Muscle of arm (tissue), 12 donors: Measurements from ENCODE around the gene ATRIP. TPM values are rescaled to one million over a fixed set of nuclear protein-coding genes. Genes with fewer than 3 reads are reported as not detected.
"Not testable (repeated sequence)": the region's sequence is repeated elsewhere in the genome, so short reads cannot be mapped to it uniquely, and the experiment has no call there.

Source experiments
- DNase-seq: peaks from one replicate; pipeline ENCODE4 v3.0.0-alpha.2; 2013
- polyA plus RNA-seq, 12 donors: library from polyadenylated mRNA; unstranded; fragments of 120-200 nt; gene quantifications; one replicate each; pipeline ENCODE4 v1.2.1, GENCODE V29; 2013; ENCODE audit not compliant: insufficient read length in 12 of 12

Gene ATRIP
- polyA plus RNA-seq, 12 donors, result 7.4 to 13.6 (median 8.7) TPM; not detected in 1

DNA sequence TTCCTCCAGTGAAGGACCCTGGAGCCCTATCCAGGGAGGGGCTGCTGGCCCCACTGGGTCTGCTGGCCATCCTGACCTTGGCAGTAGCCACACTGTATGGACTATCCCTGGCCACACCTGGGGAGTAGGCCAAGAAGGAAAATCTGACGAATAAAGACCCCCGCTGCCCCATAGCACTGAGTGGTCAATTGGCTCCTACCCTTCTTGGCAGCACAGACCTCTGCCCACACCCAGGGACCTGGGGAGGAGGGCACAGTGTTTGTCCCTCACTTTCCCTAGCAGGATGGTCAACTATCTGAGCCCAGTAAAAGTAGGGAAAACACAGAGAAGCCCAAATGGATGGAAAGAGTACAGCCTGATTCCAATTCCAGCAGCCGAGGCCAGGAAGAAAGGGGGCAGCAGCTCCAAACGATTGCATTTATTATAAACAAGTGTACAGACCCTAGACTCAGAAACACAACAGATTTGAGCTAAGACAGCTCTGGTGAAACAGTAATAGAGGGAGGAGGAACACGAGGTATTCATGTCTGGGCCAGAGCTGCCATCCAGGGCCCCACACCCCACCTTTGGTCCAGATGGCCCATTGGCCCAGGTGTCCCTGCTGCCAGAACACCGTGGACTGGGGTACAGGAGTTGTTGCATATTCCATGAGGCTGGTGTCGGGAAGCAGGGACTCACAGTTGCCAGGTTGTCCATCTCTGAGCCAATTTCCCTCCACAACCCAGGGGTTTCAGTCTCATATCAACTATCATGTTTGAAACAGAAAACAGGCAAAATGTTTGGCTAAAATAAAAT is 21.1 kb downstream of the ATRIP start:
- DNase-seq, result no peak

- DNase-seq, result no peak
Observed at GRCh38 chr3:48468329-48468731, 21.8 kb downstream of the ATRIP start.

GRCh38 chr3:48469046-48469915 is 22.7 kb downstream of the ATRIP start:
- no peak for DNase-seq

GRCh38 chr3:48470286-48470685 is 23.7 kb downstream of the ATRIP start:
- no peak for DNase-seq

- no peak for DNase-seq
Observed at GRCh38 chr3:48472673-48472922, 26.1 kb downstream of the ATRIP start.

GRCh38 chr3:48472923-48473616 is 26.5 kb downstream of the ATRIP start:
- DNase-seq, result peak; percentile 84

- DNase-seq, result no peak
Observed at GRCh38 chr3:48473617-48473952, 27.0 kb downstream of the ATRIP start.

- not testable (repeated sequence) for DNase-seq
Observed at GRCh38 chr3:48474031-48474430, 27.5 kb downstream of the ATRIP start.

DNA sequence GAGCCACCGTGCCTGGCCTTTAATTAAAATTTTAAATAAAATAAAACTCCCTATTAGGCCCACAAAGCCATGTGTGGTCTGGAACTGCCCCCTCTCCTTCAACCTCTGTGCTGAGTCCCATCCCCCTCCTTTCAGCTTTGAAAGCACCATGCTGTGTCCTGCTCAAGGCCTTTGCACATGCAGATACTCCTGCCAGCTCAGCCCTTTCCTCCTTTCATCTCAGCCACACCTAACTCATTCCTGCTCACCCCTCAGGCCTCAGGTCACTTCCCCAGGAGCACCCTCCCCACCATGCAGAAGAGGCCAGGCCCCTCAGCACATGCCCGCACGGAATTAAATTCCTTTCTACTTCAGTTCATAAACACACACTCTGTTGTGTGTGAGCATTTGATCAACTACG is 28.1 kb downstream of the ATRIP start:
- no peak for DNase-seq

DNA sequence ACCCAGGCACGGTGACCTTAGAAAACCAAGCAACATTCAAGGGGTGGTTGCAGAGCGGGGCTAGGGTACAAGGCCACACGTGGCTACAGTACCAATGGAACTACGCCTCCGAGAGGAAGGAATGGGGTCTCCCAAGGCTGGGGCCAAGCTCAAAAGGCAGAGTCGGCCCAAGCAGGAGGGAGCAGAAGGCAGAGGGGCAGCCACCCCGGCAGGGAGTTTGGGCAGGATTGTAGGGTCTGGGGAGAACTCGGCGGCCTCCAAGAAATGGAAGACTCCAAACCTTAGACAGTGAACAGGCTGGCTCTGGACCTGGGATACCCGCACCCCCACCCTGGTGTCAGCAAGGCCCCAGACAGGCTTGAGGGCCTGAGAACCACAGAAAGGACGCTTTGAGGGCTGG is 28.7 kb downstream of the ATRIP start:
- no peak for DNase-seq

DNA sequence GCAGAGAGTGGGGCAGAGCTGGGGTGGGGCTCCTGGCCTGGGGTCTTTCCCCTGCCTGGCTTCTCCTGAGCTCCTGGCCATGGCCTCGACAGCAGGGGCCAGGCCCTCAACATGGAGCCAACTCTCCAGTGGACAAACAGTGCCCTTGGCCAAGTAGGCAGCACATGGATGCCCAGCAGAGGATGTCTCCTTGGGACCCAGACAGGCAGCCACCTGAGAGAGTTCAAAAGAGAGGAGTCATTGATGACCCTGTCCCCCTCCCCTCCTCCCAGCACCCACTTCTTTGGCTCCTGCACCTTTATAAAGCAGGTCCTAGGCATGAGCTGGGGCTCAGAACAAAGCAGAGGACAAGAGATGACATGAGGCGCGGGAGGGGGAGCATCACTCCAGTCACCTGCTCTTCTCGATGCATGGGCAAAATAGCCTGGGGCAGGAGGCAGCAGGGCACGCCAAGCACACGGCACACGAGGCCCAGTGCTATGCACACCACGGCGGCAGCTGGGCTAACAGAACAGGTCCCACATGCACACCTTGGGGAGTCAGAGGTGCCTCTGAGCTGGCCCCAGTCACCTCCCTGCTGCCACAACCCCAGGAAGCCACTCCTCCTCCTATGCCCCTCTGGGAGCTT is 30.0 kb downstream of the ATRIP start:
- DNase-seq, result no peak

- no peak for DNase-seq
Observed at GRCh38 chr3:48477959-48478520, 31.5 kb downstream of the ATRIP start.

DNA sequence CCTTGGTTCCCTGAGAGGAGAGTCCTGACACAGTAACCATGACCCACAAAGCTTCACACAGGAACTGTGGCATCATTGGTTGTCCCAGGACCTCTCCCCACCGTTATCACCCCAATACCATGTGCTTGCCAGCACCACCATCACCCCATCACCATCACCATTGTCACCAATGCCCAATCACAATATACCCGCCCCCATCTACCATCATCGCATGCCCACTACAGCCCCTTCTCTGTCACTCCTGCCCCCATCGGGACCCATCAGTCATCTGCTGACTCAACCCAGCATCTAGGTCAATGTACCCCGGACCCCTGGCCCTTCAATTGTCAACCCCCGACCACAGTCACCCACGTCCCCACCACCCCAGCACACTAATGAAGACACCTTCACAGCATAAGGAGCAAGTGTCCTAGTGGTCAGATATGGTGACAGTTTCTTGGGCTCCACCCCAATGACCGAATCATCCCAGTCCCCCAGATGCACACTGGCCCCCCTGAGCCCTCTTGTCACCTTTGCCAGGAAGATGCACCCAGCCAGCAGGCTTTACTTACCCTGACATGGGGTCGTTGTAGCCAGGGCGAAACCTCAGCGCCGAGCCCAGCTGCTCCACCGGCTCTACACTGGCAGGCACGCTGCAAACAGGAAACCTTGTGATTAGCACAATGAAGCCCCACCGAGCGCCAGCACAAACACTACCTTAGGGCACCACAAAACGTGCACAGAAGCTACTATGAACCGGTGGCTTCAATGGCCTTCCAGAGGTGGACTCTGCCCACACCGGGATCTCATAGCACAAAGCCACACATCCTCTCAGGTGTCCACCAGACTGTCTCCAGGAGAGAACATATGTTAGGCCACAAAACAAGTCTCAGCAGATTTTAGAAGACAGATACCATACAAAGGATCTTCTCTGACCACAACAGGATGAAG is 32.4 kb downstream of the ATRIP start:
- DNase-seq, result no peak

- DNase-seq, result not testable (repeated sequence)
Observed at GRCh38 chr3:48480891-48481290, 34.4 kb downstream of the ATRIP start.

DNA sequence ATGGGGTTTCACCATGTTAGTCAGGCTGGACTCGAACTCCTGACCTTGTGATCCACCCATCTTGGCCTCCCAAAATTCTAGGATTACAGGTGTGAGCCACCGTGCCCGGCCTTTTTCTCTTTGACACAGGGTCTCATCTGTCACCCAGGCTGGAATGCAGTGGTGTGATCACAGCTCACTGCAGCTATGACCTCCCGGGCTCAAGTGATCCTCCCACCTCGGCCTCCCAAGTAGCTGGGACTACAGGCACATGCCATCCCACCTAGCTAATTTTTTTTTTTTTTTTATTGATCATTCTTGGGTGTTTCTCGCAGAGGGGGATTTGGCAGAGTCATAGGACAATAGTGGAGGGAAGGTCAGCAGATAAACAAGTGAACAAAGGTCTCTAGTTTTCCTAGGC is 36.3 kb downstream of the ATRIP start:
- not testable (repeated sequence) for DNase-seq

GRCh38 chr3:48486952-48487351 is 40.4 kb downstream of the ATRIP start:
- DNase-seq, result no peak

- no peak for DNase-seq
Observed at GRCh38 chr3:48492461-48493202, 46.1 kb downstream of the ATRIP start.

DNA sequence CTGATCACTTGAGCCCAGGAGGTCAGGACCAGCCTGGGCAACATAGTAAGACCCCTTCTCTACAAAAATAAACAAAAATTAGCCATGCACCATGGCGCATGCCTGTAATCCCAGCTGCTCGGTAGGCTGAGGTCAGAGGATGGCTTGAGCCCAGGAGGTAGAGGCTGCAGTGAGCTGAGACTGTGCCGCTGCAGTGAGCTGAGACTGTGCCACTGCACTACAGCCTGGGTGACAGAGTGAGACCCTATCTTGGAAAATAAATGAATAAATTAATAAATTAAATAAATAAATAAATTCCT is 46.6 kb downstream of the ATRIP start:
- no peak for DNase-seq

DNA sequence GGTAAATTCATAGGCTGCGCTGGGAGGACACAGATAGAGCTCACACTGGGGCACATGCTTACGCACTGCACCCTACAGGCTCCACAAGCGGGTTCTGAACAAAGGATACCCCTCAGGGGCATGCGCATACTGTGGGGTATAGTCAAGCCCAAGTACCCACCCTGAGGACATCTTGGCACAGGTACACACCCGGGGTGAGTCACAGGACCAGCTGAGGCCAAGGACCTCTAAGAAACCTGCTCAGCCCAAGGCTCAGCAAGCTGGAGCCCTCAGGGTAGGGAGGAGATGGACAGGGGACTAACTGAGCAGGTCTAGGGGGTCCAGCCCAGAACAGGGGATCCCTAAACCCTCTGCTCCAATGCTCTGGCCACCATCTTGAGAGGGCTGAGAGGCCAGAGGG is 54.1 kb downstream of the ATRIP start:
- DNase-seq, result no peak

DNA sequence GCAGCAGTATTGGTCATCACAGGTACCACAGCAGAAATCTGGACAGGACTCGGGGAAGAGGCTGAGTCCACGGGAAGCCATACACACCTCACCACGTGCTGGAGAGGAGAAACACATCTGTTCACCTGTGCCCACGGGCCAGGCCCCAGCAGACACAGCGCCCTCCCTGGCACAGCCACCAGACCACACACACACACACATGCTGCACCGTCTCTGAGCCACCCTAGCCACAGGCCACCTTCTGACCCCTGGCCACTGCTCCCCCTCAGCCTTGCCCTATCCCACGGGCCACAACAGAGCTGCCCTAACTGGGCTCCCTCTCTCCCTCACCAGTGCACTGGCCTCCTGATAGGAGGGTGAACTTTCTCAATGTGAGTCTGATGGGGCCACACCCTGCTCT is 54.7 kb downstream of the ATRIP start:
- no peak for DNase-seq
